T-cell (primary cell): ENCODE measurements around the gene NSUN3. TPM values are rescaled to one million over a fixed set of nuclear protein-coding genes. Genes with fewer than 3 reads are reported as not detected.

ENCODE experiments used
- ATAC-seq, 4 experiments: fragments of 200-7000 bp in 3 of 4; fragments of 150-1000 bp in 1 of 4; cut with Tn5 transposase; replicated peaks in 1 of 4; 1 replicate in 3 of 4; 2 replicates in 1 of 4; pipeline ENCODE4 v1.10.0; 2021; ENCODE audit warnings: moderate library complexity in 3 of 4, mild to moderate bottlenecking in 2 of 4, moderate number of reproducible peaks in 1 of 4
- CTCF ChIA-PET, 2 donors: fragments of 300-600 bp; sonication (Branson Sonifier 250); formaldehyde crosslinking; loops; one replicate each; lab custom pipeline; 2022; ENCODE audit warnings: antibody characterized with exemption in 2 of 2; lab: Charles Lee
- POLR2A ChIA-PET, 2 donors: fragments of 300-600 bp; sonication (Branson Sonifier 250); formaldehyde crosslinking; loops; one replicate each; lab custom pipeline; 2022; ENCODE audit warnings: antibody characterized with exemption in 2 of 2; lab: Charles Lee
- DNase-seq, 35 experiments: peaks; one replicate each; pipeline versions ENCODE4 v3.0.0 to v3.0.0-alpha.2; 2013 to 2023
- H3K27ac ChIP-seq: one replicate; pipeline ENCODE4 v1.5.1; 2013; ENCODE audit warnings: low read length
- H3K27me3 ChIP-seq, 2 experiments: replicated peaks in 1 of 2; 1 replicate in 1 of 2; 2 replicates in 1 of 2; pipeline versions ENCODE4 v1.6.1 to v1.7.0; 2013; ENCODE audit warnings: low read length in 1 of 2, mixed read lengths in 1 of 2; ENCODE audit not compliant: control insufficient read depth in 2 of 2, insufficient read depth in 2 of 2; ENCODE audit errors: extremely low read depth in 1 of 2
- H3K36me3 ChIP-seq, 2 donors: 1 replicate in 1 of 2; 2 replicates in 1 of 2; pipeline versions ENCODE4 v1.6.1 to v1.7.0; 2013; ENCODE audit warnings: low read length in 1 of 2; ENCODE audit not compliant: control insufficient read depth in 2 of 2, insufficient read depth in 1 of 2; ENCODE audit errors: extremely low read depth in 1 of 2
- H3K4me1 ChIP-seq, 2 experiments: 1 replicate in 1 of 2; 2 replicates in 1 of 2; pipeline versions ENCODE4 v1.6.1 to v1.7.0; 2013; ENCODE audit warnings: low read length in 2 of 2, mixed read lengths in 1 of 2; ENCODE audit not compliant: insufficient read depth in 2 of 2, control insufficient read depth in 1 of 2; ENCODE audit errors: extremely low read depth in 1 of 2
- H3K4me3 ChIP-seq, 2 donors: 1 replicate in 1 of 2; 2 replicates in 1 of 2; pipeline versions ENCODE4 v1.5.1 to v1.7.0; 2013; ENCODE audit warnings: mild to moderate bottlenecking in 2 of 2, low read length in 1 of 2, moderate library complexity in 1 of 2; ENCODE audit not compliant: control insufficient read depth in 1 of 2; ENCODE audit errors: extremely low read depth in 1 of 2
- H3K9me3 ChIP-seq: 2 replicates; pipeline ENCODE4 v1.7.0; 2013
- H3K27ac Mint-ChIP-seq, 2 donors: one replicate each; pipeline ENCODE4 v1.8.0; 2020 to 2021; ENCODE audit warnings: mild to moderate bottlenecking in 2 of 2, mixed read lengths in 2 of 2
- H3K27me3 Mint-ChIP-seq, 2 donors: one replicate each; pipeline ENCODE4 v1.8.0; 2021 to 2022; ENCODE audit warnings: mixed read lengths in 2 of 2
- H3K36me3 Mint-ChIP-seq: one replicate; pipeline ENCODE4 v1.8.0; 2021; ENCODE audit warnings: mixed read lengths
- H3K4me1 Mint-ChIP-seq, 3 donors: one replicate each; pipeline ENCODE4 v1.8.0; 2020 to 2022; ENCODE audit warnings: mixed read lengths in 3 of 3, mild to moderate bottlenecking in 1 of 3
- H3K4me3 Mint-ChIP-seq, 3 donors: one replicate each; pipeline ENCODE4 v1.8.0; 2020 to 2022; ENCODE audit warnings: mild to moderate bottlenecking in 3 of 3, mixed read lengths in 3 of 3, moderate library complexity in 3 of 3
- H3K9me3 Mint-ChIP-seq, 3 donors: one replicate each; pipeline ENCODE4 v1.8.0; 2020 to 2022; ENCODE audit warnings: mixed read lengths in 3 of 3
- WGBS: methylation state at CpG from one replicate; pipeline ENCODE4 v1.1.5; 2013; ENCODE audit warnings: missing lambda C conversion rate; ENCODE audit not compliant: insufficient coverage; 5-methylcytosine and 5-hydroxymethylcytosine counted together
- total RNA-seq, 35 experiments: library from RNA in 6 of 35; stranded (reverse) in 6 of 35; fragments of 120-200 nt in 1 of 35; gene quantifications; one replicate each; pipeline versions ENCODE4 v1.2.1 to v1.2.4 and lab custom pipeline; 2013 to 2026

Gene NSUN3
- total RNA-seq, 5 donors from 2014 or later (not counting 1 experiment from before 2014, with no cell fraction given) = 15.8 to 20.0 (median 18.4) TPM

DNA sequence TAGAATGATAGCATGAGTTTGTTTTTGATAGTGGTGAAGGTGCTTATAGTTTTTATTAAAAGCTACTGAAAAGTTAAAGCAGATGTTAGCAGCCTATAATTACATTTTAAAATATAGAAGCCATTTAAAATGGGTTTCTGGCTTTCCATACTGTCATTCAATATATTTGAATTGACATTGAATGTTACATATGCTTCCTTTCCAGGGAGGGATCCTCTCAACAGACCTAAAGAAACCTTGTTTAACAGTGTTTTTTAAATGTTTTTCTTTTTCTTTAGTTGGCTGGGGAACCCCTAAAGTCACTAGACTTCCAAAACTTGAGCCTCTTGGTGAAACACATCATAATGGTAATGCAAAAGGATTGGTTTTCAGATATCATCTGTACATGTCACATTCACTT lies 12.3 kb upstream of the NSUN3 start:
- Histone ChIP-seq H3K27me3 (no peaks in the 10 kb centered on the region), H3K27ac (no peak overlapping the region), H3K4me1 (no peaks in the 10 kb centered on the region), H3K9me3 (no peaks in the 10 kb centered on the region), H3K4me3 (no peak overlapping the region), H3K36me3 (peaks cover 0 to 2% of the 10 kb centered on the region in 2 donors)
- Mint-ChIP-seq H3K27ac (no peak overlapping the region), H3K4me3 (no peak overlapping the region), H3K27me3 (no peaks in the 10 kb centered on the region), H3K9me3 (no peaks in the 10 kb centered on the region), H3K4me1 (no peaks in the 10 kb centered on the region), H3K36me3 (peaks cover 4% of the 10 kb centered on the region)
- DNase-seq (no peak), ATAC-seq (no peak)
- CTCF ChIA-PET = interaction anchor here (0.7 to 1.3 kb wide), 5 partner anchors 9 to 44 kb away, joined by 3 to 5 read pairs (median 3); no protein-coding TSS in a partner anchor
- POLR2A ChIA-PET = no interaction called here

DNA sequence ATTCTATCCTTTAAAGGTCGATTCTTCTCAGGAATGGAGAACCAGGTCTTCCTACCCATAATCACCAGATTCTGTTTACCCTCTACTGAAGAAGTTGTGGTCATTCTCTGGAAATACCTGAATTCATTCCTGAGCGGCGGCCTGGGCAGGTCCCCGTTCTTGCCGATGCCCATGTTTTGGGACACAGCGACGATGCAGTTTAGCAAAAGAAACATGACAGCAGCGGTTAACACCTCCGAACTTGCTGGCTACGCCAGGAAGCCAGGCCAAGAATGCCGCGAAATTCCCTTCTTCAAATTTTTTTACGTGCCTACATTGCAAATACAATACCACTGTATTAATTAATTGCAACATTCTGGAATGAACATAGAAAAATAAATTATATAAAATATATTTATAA lies 1.6 kb upstream of the NSUN3 start:
- Histone ChIP-seq H3K9me3 (no peaks in the 10 kb centered on the region), H3K4me3 (no peak overlapping the region), H3K36me3 (peaks cover 0 to 14% of the 10 kb centered on the region in 2 donors), H3K27ac (no peak overlapping the region), H3K4me1 (peaks cover 9 to 15% of the 10 kb centered on the region in 2 experiments), H3K27me3 (no peaks in the 10 kb centered on the region)
- Mint-ChIP-seq H3K27me3 (no peaks in the 10 kb centered on the region), H3K4me1 (peaks cover 44 to 47% (median 44%) of the 10 kb centered on the region in 3 donors), H3K27ac (peak overlapping the region in 1 of 2 donors; percentile 22), H3K36me3 (peaks cover 20% of the 10 kb centered on the region), H3K4me3 (no peak overlapping the region), H3K9me3 (no peaks in the 10 kb centered on the region)
- ATAC-seq (no peak), DNase-seq (no peak)
- 93% methylated on average over 9 of the region's 13 CpGs for WGBS
- POLR2A ChIA-PET = no interaction called here
- CTCF ChIA-PET = no interaction called here

DNA sequence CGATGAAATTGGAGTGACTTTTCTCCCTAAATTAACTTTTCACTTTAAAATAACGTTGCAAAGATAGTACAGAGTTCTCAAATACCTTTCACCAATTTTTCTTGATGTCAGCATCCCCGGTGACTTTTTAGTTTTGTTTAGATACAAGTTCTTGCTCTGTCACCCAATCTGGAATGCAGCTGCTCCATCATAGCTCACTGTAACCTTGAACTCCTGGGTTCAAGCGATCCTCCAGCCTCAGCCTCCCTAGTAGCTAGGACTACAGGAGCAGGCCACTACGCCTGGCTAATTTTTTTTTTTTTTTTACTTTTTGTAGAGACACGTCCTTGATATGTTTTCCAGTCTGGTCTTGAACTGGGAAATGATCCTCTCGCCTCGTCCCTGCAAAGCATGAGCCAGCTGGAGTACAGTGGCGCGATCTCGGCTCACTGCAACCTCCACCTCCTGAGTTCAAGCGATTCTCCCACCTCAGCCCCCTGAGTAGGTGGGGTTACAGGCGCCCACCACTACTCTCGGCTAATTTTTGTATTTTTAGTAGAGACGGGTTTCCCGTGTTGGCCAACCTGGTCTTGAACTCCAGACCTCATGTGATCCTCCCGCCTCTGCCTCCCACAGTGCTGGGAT lies 747 bp downstream of the NSUN3 start:
- peak in 2 of 35 experiments; percentile 2 to 20 for DNase-seq
- H3K27me3 ChIP-seq = no peaks in the 10 kb centered on the region
- Mint-ChIP-seq H3K4me3 (peak overlapping the region; percentile 91 to 99 (median 98)), H3K36me3 (peaks cover 37% of the 10 kb centered on the region), H3K27ac (peak overlapping the region; percentile 98 to 100), H3K27me3 (no peaks in the 10 kb centered on the region), H3K4me1 (peaks cover 53 to 61% (median 59%) of the 10 kb centered on the region in 3 donors), H3K9me3 (peaks cover 0 to 5% (median 0%) of the 10 kb centered on the region in 3 donors)
- ChIA-PET POLR2A (interaction anchor here (0.6 to 2.4 kb wide), 7 partner anchors 11 to 1472 kb away, joined by 3 to 21 read pairs (median 3); partner anchors contain the start of gene ARL13B (in 1 of the 2)), CTCF (interaction anchor here in 1 of 2 donors (0.7 to 2.0 kb wide), 5 partner anchors 26 to 84 kb away, joined by 3 to 9 read pairs (median 3); partner anchors contain the start of gene ARL13B)
- H3K9me3 ChIP-seq = no peaks in the 10 kb centered on the region
- H3K27ac ChIP-seq = peak overlapping the region; percentile 96
- ATAC-seq = no peak
- H3K4me1 ChIP-seq = peaks cover 9 to 15% of the 10 kb centered on the region in 2 experiments
- H3K4me3 ChIP-seq = peak overlapping the region; percentile 66 to 97
- WGBS = 25% methylated on average over 5 of the region's 17 CpGs
- H3K36me3 ChIP-seq = peaks cover 0 to 24% of the 10 kb centered on the region in 2 donors

DNA sequence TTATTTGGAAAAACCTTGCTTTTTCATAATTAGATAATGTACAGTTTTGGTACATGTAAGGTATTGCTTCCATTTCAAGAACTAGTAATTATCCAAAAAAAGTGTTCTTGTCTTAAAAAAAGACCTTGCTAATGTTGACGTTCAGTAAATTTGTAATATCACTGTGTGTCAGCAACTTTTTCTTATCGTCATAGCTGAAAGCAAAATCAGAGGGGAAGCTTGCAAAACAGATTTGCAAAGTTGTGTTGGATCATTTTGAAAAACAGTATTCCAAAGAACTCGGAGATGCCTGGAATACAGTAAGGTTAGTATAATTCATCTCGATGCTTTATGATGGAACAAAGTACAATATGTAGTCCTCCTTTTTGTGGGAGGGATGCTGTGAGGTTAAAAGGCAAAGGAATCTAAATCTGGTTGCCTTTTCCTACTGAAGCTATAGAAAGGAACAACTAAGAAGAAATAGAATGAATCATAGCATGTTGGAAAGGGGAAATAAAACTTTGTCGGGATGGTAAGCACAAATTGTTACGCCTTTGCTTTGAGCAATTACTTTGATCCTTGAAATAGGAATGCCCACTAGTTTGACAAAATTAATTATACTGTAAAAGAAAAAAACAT lies 1.5 kb downstream of the NSUN3 start:
- POLR2A ChIA-PET = interaction anchor here in 1 of 2 donors (0.6 kb wide), 1 partner anchor 1471 kb away, joined by 3 read pairs; no protein-coding TSS in a partner anchor
- ATAC-seq = no peak
- peaks cover 0 to 5% (median 0%) of the 10 kb centered on the region in 3 donors for H3K9me3 Mint-ChIP-seq

DNA sequence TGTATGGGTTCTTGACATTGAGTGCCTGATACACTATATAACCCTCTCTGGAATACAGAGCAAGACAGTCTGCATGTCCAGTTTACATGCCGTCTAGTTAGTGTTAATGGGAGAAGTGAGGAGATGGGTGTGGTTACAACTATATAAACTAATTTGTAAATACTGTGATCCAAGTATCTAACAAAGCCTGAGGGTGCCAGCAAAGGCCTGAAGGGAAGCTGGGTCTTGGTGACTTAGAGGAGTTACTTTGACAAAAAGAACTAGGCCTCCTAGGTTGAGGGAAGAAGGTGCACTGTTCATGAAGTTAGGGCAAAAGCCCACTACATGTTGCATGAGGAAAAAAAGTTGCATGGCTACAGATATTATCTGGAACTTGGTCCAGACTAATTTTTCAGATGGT lies 2.3 kb downstream of the NSUN3 start:
- H3K36me3 ChIP-seq = peaks cover 0 to 15% of the 10 kb centered on the region in 2 donors
- H3K27ac ChIP-seq = no peak overlapping the region
- no peaks in the 10 kb centered on the region for H3K27me3 Mint-ChIP-seq
- peaks cover 9 to 15% of the 10 kb centered on the region in 2 experiments for H3K4me1 ChIP-seq
- ATAC-seq (no peak), DNase-seq (no peak)
- no peak overlapping the region for H3K4me3 ChIP-seq
- peaks cover 0 to 5% (median 0%) of the 10 kb centered on the region in 3 donors for H3K9me3 Mint-ChIP-seq
- peaks cover 59 to 70% (median 66%) of the 10 kb centered on the region in 3 donors for H3K4me1 Mint-ChIP-seq
- WGBS = no CpG with 5 or more reads among the region's 1 CpG
- H3K27ac Mint-ChIP-seq = no peak overlapping the region
- H3K36me3 Mint-ChIP-seq = peaks cover 39% of the 10 kb centered on the region
- peak overlapping the region in 1 of 3 donors; percentile 26 for H3K4me3 Mint-ChIP-seq
- no peaks in the 10 kb centered on the region for H3K9me3 ChIP-seq
- no peaks in the 10 kb centered on the region for H3K27me3 ChIP-seq
- CTCF ChIA-PET = no interaction called here
- POLR2A ChIA-PET = no interaction called here

More for the DNA sequence above, 1.5 kb downstream of the NSUN3 start:
- H3K4me1 Mint-ChIP-seq = peaks cover 57 to 69% (median 65%) of the 10 kb centered on the region in 3 donors
- 88% methylated on average over 4 of the region's 6 CpGs for WGBS
- H3K27me3 Mint-ChIP-seq = no peaks in the 10 kb centered on the region
- peaks cover 0 to 19% of the 10 kb centered on the region in 2 donors for H3K36me3 ChIP-seq
- H3K4me3 ChIP-seq = no peak overlapping the region
- peak overlapping the region; percentile 98 to 100 for H3K27ac Mint-ChIP-seq
- H3K9me3 ChIP-seq = no peaks in the 10 kb centered on the region
- H3K27me3 ChIP-seq = no peaks in the 10 kb centered on the region
- DNase-seq = no peak
- H3K27ac ChIP-seq = no peak overlapping the region
- H3K4me3 Mint-ChIP-seq = peak overlapping the region; percentile 91 to 99 (median 98)
- peaks cover 39% of the 10 kb centered on the region for H3K36me3 Mint-ChIP-seq
- peaks cover 9 to 15% of the 10 kb centered on the region in 2 experiments for H3K4me1 ChIP-seq
- CTCF ChIA-PET = interaction anchor here in 1 of 2 donors (1.0 kb wide), 1 partner anchor 59 kb away, joined by 3 read pairs; no protein-coding TSS in a partner anchor

DNA sequence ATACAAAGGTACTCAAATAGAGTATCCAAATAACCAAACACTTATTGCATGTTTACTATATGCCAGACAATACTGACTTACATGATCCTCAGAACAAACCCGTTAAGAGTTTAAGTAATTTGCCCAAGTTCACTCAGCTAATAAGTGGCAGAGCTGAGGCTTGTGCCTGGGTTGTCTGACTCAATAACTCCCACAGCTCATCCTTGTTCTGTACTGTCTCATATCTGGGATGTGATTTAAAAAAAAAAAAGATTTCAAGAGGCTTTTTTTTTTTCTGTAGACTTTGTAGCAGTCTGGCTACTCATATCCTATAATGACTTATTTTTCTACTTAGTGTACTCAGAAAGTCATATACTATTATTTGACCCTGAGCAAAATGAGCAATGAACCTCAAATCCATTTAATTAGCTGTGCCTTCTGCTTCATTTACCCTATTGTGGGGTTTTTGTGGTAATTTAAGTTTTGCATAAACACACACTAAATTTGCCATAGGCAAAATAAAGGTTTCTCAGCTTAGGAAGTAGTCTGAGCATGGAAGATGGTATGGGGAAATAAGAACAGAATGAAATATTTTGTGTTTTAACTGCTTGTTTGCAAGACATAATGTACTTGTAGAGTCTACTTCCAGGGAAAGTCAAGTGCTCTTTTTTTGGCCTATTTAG lies 3.1 kb downstream of the NSUN3 start:
- POLR2A ChIA-PET = interaction anchor here in 1 of 2 donors (0.7 kb wide), 1 partner anchor 25 kb away, joined by 4 read pairs; no protein-coding TSS in a partner anchor
- 83% methylated on average over 1 of the region's 1 CpG for WGBS
- H3K4me3 Mint-ChIP-seq = peak overlapping the region in 1 of 3 donors; percentile 18
- Histone ChIP-seq H3K9me3 (no peaks in the 10 kb centered on the region), H3K27ac (no peak overlapping the region), H3K4me3 (no peak overlapping the region), H3K27me3 (no peaks in the 10 kb centered on the region), H3K36me3 (peaks cover 5 to 15% of the 10 kb centered on the region in 2 donors), H3K4me1 (peaks cover 9 to 15% of the 10 kb centered on the region in 2 experiments)
- no peak for DNase-seq
- CTCF ChIA-PET = interaction anchor here (0.6 to 1.4 kb wide), 3 partner anchors 24 to 62 kb away, joined by 4 to 5 read pairs (median 4); no protein-coding TSS in a partner anchor
- H3K36me3 Mint-ChIP-seq = peaks cover 31% of the 10 kb centered on the region
- no peak for ATAC-seq
- H3K9me3 Mint-ChIP-seq = peaks cover 0 to 5% (median 0%) of the 10 kb centered on the region in 3 donors
- peak overlapping the region in 1 of 2 donors; percentile 42 for H3K27ac Mint-ChIP-seq
- no peaks in the 10 kb centered on the region for H3K27me3 Mint-ChIP-seq
- H3K4me1 Mint-ChIP-seq = peaks cover 59 to 69% (median 62%) of the 10 kb centered on the region in 3 donors
